ENCODE results near the gene RFNG. TPM values are rescaled to one million over a fixed set of nuclear protein-coding genes. Genes with fewer than 3 reads are reported as not detected.

The RFNG gene
- total and polyA plus RNA-seq, 2 donors (not counting 1 experiment from before 2014, with no cell fraction given): 30.1 to 44.5 TPM

DNA sequence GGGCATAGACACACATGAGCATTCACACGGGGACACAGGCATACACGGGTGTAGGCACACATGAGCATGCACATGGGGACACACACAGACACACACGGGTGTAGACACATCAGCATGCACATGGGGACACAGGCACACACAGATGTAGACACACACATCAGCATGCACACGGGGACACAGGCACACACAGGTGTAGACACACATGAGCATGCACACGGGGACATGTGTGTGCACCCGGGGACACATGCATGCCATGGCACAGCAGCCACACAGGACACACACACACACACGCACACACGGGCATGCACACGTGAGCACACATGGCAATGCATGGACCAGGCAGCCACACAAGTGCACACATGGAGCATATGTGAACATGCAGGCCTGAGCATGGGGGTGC is 9.0 kb downstream of the RFNG start:
- TF ChIP-seq, protein P1, sequence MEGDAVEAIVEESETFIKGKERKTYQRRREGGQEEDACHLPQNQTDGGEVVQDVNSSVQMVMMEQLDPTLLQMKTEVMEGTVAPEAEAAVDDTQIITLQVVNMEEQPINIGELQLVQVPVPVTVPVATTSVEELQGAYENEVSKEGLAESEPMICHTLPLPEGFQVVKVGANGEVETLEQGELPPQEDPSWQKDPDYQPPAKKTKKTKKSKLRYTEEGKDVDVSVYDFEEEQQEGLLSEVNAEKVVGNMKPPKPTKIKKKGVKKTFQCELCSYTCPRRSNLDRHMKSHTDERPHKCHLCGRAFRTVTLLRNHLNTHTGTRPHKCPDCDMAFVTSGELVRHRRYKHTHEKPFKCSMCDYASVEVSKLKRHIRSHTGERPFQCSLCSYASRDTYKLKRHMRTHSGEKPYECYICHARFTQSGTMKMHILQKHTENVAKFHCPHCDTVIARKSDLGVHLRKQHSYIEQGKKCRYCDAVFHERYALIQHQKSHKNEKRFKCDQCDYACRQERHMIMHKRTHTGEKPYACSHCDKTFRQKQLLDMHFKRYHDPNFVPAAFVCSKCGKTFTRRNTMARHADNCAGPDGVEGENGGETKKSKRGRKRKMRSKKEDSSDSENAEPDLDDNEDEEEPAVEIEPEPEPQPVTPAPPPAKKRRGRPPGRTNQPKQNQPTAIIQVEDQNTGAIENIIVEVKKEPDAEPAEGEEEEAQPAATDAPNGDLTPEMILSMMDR (IDR thresholded peaks at IDR 0.05): no peak
- no peak for TF ChIP-seq EZH2 (IDR thresholded peaks at IDR 0.05; ENCODE audit: borderline replicate concordance, insufficient read depth, low read depth, low read length, poor library complexity, severe bottlenecking)
- H3K27me3 Mint-ChIP-seq: no peaks in the 10 kb centered on the region
- H3K27ac Mint-ChIP-seq: no peak overlapping the region
- ATAC-seq (ENCODE audit: low read depth): no peak
- Histone ChIP-seq H3K4me3 (ENCODE audit: control extremely low read depth in 1 of 5, extremely low read depth in 1 of 5, insufficient read depth in 1 of 5, low read depth in 2 of 5, low read length in 4 of 5) (no peak overlapping the region), H3K27ac (ENCODE audit: low read length in 2 of 2) (no peak overlapping the region), H3K36me3 (replicated peaks in 1 of 2; ENCODE audit: control extremely low read depth in 1 of 2, control insufficient read depth in 1 of 2, extremely low read depth in 1 of 2, insufficient read depth in 2 of 2, low read length in 1 of 2) (no peaks in the 10 kb centered on the region), H3K4me2 (replicated peaks; ENCODE audit: low read depth, low read length, poor library complexity, severe bottlenecking) (no peak overlapping the region), H4K20me1 (ENCODE audit: control insufficient read depth, insufficient read depth, low read length, poor library complexity, severe bottlenecking) (no peaks in the 10 kb centered on the region), H3K9me3 (ENCODE audit: control extremely low read depth in 1 of 3, control insufficient read depth in 2 of 3, insufficient read depth in 1 of 3, low read length in 2 of 3) (peaks cover 0 to 2% (median 0%) of the 10 kb centered on the region in 3 donors), H2AFZ (ENCODE audit: insufficient read depth, low read depth, low read length, poor library complexity, severe bottlenecking) (no peak overlapping the region), H3K4me1 (ENCODE audit: control insufficient read depth in 2 of 2, insufficient read depth in 2 of 2, low read length in 2 of 2) (peaks cover 5 to 6% of the 10 kb centered on the region in 2 donors), H3K9ac (ENCODE audit: low read length) (no peak overlapping the region), H3K27me3 (replicated peaks in 1 of 4; ENCODE audit: control extremely low read depth in 1 of 4, control insufficient read depth in 3 of 4, insufficient read depth in 4 of 4, low read length in 3 of 4) (no peaks in the 10 kb centered on the region), H3K79me2 (ENCODE audit: control insufficient read depth, insufficient read depth, low read length) (no peaks in the 10 kb centered on the region)
- H3K4me1 Mint-ChIP-seq: peaks cover 11% of the 10 kb centered on the region
- no peaks in the 10 kb centered on the region for H3K9me3 Mint-ChIP-seq (ENCODE audit: insufficient read depth)
- DNase-seq: no peak
- H3K4me3 Mint-ChIP-seq: no peak overlapping the region
- 96% methylated on average over 9 of the region's 9 CpGs for WGBS (ENCODE audit: insufficient coverage)
- ChIA-PET CTCF (no interaction called here), POLR2A (no interaction called here)
- intact Hi-C loops (cut with micrococcal nuclease): no loop called here

DNA sequence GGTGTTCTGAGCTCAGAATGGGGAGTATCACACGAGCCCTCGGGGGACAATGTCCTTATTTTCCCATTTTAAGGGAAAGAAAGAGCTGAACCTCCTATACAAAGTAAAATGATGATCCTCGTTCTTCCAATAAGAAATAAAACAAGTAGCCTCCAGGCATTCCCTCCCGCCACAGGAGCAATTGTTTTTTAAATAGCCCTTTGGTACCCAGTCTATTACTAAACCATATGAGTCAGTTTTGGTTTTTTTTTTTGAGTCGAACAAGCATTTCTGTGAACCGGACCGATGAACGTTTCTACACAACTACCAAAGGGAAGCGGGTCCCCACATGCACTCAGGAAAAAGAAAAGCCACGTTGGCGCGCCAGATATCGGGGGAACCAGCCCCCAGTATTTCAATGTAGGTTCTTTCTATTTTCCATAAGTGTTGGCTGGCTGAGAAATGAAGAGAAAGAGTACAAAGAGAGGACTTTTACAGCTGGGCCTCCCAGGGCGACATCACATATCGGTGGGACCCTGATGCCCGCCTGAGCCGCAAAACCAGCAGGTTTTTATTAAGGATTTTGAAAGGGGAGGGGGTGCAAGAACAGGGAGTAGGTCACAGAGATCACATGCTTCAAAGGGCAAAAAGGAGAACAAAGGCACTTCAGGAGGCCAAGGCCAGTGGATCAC is 10.3 kb downstream of the RFNG start:
- WGBS (ENCODE audit: insufficient coverage): 94% methylated on average over 5 of the region's 17 CpGs
- no peak overlapping the region for H3K4me3 ChIP-seq (ENCODE audit: control extremely low read depth in 1 of 5, extremely low read depth in 1 of 5, insufficient read depth in 1 of 5, low read depth in 2 of 5, low read length in 4 of 5)
- intact Hi-C loops (cut with micrococcal nuclease): no loop called here
- H3K27me3 ChIP-seq (replicated peaks in 1 of 4; ENCODE audit: control extremely low read depth in 1 of 4, control insufficient read depth in 3 of 4, insufficient read depth in 4 of 4, low read length in 3 of 4): no peaks in the 10 kb centered on the region
- Mint-ChIP-seq H3K4me3 (no peak overlapping the region), H3K4me1 (peaks cover 13% of the 10 kb centered on the region), H3K9me3 (ENCODE audit: insufficient read depth) (no peaks in the 10 kb centered on the region), H3K27ac (no peak overlapping the region), H3K27me3 (no peaks in the 10 kb centered on the region)
- ChIA-PET POLR2A (interaction anchor here (0.6 kb wide), 1 partner anchor 533 kb away, joined by 6 read pairs; no protein-coding TSS in a partner anchor), CTCF (interaction anchor here (0.7 kb wide), 1 partner anchor 43 kb away, joined by 3 read pairs; no protein-coding TSS in a partner anchor)
- DNase-seq (no peak), ATAC-seq (ENCODE audit: low read depth) (no peak)
- peaks cover 6% of the 10 kb centered on the region for H3K79me2 ChIP-seq (ENCODE audit: control insufficient read depth, insufficient read depth, low read length)
- peaks cover 9% of the 10 kb centered on the region for H4K20me1 ChIP-seq (ENCODE audit: control insufficient read depth, insufficient read depth, low read length, poor library complexity, severe bottlenecking)
- peaks cover 0 to 2% (median 0%) of the 10 kb centered on the region in 3 donors for H3K9me3 ChIP-seq (ENCODE audit: control extremely low read depth in 1 of 3, control insufficient read depth in 2 of 3, insufficient read depth in 1 of 3, low read length in 2 of 3)
- TF ChIP-seq EZH2 (IDR thresholded peaks at IDR 0.05; ENCODE audit: borderline replicate concordance, insufficient read depth, low read depth, low read length, poor library complexity, severe bottlenecking): no peak
- TF ChIP-seq, protein P1 (IDR thresholded peaks at IDR 0.05): no peak
- no peak overlapping the region for H3K27ac ChIP-seq (ENCODE audit: low read length in 2 of 2)
- H3K4me2 ChIP-seq (replicated peaks; ENCODE audit: low read depth, low read length, poor library complexity, severe bottlenecking): no peak overlapping the region
- no peak overlapping the region for H3K9ac ChIP-seq (ENCODE audit: low read length)
- peaks cover 12 to 14% of the 10 kb centered on the region in 2 donors for H3K4me1 ChIP-seq (ENCODE audit: control insufficient read depth in 2 of 2, insufficient read depth in 2 of 2, low read length in 2 of 2)
- H2AFZ ChIP-seq (ENCODE audit: insufficient read depth, low read depth, low read length, poor library complexity, severe bottlenecking): no peak overlapping the region
- no peaks in the 10 kb centered on the region for H3K36me3 ChIP-seq (replicated peaks in 1 of 2; ENCODE audit: control extremely low read depth in 1 of 2, control insufficient read depth in 1 of 2, extremely low read depth in 1 of 2, insufficient read depth in 2 of 2, low read length in 1 of 2)
